Erythroblast (primary cell): ENCODE measurements around the gene TRPM4.

Source experiments
- GATA1 ChIP-seq: IDR thresholded peaks from 2 replicates; pipeline ENCODE4 v1.6.1; 2011; ENCODE audit warnings: low read depth, mild to moderate bottlenecking, control low read depth, low read length, moderate library complexity
- POLR2A ChIP-seq: IDR thresholded peaks from 2 replicates; pipeline ENCODE4 v1.6.1; 2011; ENCODE audit warnings: mild to moderate bottlenecking, low read length

DNA sequence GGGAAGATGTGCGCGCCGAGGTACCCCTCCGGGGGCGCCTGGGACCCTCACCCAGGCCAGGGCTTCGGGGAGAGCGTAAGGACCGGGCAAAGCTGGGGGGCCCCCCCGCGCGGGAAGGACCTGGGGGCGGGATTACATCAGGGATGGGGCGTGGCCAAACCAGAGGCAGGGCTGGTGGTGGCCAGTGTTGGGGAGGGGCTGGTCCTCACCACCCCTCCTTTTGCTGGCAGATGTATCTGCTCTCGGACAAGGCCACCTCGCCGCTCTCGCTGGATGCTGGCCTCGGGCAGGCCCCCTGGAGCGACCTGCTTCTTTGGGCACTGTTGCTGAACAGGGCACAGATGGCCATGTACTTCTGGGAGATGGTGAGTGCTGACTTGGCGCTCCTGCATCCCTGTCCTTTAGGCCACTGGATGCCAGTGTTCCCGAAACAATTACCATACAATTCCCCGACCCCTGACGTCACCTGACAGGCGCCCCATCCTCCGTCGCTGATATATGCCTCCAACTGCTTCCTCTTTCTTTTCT, 25.3 kb downstream of the TRPM4 start:
- TF ChIP-seq POLR2A (no peak), GATA1 (no peak)
